GM18951 (cell line): ENCODE measurements around the gene MRPL41.
"Not testable (repeated sequence)": the region's sequence is repeated elsewhere in the genome, so short reads cannot be mapped to it uniquely, and the experiment has no call there.

Experiments used
- POLR2A ChIP-seq: IDR thresholded peaks from 4 replicates; pipeline ENCODE4 v1.6.1; 2011; ENCODE audit warnings: mild to moderate bottlenecking; ENCODE audit not compliant: insufficient read length, insufficient read depth; ENCODE audit errors: extremely low read depth
- in situ Hi-C: fragments of 300-500 bp; cut with MboI; formaldehyde crosslinking; loops from one replicate; pipeline ENCODE4 v1.12.0; 2022; ENCODE audit warnings: low sequenced_read_pairs, mixed read lengths, inconsistent platforms; ENCODE audit not compliant: unreplicated experiment

The MRPL41 gene

DNA sequence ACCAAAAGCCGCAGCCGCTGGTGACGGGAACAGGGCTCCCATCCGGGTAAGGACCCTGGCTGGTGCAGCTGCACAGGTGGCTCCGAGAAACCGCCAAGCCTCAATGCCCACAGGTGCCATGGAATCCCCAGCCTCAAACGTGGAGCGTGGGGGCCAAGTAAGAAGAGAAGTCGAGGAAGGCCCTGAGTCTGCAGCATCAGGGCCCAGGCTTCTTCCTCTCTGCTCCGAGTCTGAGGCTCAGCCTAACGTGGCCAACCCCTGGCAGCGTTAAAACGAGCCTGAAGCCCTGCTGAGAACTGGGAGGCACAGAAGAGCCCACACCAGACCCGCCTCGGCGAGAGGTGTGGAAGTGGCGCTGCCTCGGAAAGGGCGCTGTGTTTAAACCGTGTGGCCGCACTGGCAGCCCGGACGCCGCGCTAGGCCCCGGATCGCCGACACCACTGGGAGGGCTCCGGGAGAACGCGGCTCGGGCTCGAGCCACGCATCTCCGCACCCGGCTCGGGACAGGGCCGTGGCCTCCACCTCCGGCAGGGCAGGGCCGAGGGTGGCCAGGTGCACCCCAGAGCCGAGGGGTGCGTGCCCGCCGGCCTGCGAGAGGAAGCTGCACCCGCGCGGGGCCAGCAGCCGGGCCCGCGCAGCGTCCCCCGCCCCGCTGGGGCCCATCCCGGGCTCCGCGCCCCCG, 37.9 kb downstream of the MRPL41 start:
- TF ChIP-seq POLR2A = no peak
- in situ Hi-C loops = no loop called here

DNA sequence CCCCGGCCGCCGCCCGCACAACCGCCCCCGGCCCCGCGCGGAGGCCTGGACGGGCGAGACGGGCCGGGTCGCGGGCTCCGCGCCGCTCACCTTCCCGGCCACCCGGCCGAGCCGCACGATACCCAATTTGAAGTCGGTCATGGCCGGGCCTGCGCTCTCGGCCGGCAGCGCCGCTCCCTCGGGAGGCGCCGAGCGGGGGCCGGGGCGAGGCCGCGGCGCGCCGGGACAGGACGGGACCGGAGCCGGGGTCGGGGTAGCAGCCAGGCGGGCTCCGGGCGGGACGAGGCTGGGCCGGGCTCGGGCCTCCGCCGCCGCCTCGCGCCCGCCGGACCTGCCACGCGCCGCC, 38.4 kb downstream of the MRPL41 start:
- in situ Hi-C loops = no loop called here
- TF ChIP-seq POLR2A = no peak

DNA sequence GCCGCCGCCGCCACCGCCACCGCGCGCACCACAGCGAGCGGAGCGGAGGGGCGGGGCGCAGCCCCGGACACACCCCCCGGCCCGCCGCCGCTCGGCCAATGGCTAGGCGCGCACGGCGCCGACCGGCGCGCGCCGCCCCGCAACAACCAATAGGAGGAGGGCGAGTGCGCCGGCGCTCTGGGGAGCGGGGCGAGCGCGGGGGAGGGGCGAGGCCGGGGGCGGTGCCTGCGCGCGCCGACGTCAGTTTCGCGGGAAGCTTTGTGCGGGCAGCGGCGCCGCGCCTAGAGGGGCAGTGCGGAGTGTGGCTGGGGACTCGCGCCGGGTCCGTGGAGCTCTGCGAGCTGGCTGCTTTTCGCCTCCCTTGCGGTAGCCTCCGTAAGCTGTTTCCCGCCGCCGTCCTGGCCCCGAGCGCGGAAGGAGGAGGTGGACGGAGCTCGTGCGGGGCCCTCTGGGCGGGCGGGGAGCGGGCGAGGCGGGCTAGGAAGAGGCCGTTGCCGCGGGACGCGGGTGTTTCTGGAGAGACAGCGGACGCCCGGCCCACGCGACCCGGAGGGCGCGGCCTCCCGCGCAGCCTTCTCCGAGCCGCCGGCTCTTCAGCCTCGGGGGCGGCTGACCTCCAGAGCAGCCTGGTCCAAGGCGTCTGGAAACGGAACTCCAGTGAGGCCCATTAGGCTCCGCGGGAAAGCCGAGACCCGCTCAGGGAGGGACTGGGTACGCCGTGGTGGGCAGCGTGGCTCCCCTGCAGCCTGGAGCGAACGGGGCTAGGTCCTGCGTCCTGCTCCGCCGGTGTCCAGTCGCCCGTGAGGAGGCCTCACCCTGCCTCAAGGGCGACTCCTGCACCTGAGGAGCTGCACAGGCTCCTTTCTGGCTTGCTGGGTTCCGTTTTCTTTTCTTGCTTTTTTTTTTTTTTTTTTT, 39.0 kb downstream of the MRPL41 start, which contains the start of gene ZMYND19:
TSS of gene ZMYND19 (minus strand) at position 44 of the 915 bp plus-strand sequence. CDS start 249 bp downstream, outside the sequence.
- peak; percentile 67 for TF ChIP-seq POLR2A
- in situ Hi-C loops = no loop called here

DNA sequence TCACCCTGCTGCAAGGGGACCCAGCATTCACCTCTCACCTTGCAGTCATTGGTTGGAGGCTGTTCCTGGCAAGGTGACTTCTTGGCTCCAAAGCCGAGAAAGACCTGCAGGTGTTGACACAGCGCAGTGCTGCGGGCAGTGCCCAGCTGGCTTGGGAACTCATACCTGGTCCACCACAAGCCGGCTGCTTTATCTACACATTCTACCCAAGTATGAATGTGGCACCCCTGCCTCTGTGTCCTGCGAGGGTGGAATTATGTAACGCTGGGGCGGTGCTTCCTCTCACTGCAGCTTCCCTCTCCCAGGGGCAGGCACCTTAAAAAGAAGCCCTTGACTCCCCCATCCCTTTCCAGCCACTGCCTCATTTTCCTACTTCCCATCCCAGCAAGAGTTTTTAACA, 41.1 kb downstream of the MRPL41 start:
- no peak for TF ChIP-seq POLR2A
- in situ Hi-C loops = no loop called here

DNA sequence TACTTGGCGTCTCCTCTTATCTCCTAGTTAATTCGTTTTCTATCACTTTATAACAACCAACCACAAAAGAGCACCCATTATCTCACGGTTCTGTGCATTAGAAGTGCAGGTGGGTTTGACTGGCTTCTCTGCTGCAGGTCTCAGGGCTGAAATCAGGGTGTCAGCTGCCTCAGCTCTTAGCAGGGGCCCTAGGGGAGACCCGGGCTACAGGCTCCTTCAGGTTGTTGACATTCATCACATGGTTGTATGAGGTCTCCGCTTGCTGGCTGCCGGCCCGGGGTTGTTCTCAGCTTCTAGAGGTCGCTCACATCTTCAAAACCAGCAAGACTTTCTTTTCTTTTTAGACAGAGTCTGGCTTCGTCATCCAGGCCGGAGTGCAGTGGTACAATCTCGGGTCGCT, 41.5 kb downstream of the MRPL41 start:
- no peak for TF ChIP-seq POLR2A
- in situ Hi-C loops = no loop called here

DNA sequence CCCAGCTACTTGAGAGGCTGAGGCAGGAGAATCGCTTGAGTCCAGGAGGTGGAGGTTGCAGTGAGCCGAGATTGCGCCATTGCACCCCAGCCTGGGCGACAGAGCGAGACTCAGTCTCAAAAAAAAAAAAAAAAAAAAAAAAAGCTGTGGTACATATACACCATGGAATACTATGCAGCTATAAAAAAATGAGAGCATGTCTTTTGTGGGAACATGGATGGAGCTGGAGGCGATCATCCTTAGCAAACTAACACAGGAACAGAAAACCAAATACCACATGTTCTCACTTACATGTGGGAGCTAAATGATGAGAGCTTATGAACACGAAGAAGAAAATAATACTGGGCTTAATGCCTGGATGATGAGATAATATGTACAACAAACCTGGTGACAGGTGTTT, 44.9 kb downstream of the MRPL41 start:
- in situ Hi-C loops = not testable (repeated sequence)

DNA sequence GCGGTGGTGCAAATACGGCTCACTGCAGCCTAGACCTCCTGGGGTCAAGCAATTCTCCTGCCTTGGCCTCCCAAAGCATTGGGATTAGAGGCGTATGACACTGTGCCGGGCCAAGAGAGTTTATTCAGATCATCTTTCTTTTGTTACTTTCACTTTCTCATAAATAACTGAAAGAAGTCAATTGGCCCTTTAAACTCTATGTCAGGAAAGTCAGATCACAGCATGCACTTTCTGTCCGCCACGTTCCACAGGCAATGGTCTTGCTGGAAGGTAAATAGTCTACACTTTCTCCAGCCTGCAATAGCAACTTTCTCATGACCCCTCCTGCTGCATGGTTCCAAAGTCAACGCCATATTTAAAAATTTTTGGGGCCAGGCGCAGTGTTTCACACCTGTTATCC, 47.3 kb downstream of the MRPL41 start:
- TF ChIP-seq POLR2A = no peak
- in situ Hi-C loops = no loop called here
